ENCODE results near the gene ABCA2. TPM values are rescaled to one million over a fixed set of nuclear protein-coding genes. Genes with fewer than 3 reads are reported as not detected.

The ABCA2 gene
- total and polyA plus RNA-seq, 2 experiments from 2014 or later = 7.0 to 16.0 TPM

GRCh38 chr9:137007816-137008270 is 20.2 kb downstream of the ABCA2 start:
- no peak overlapping the region for H2AFZ ChIP-seq

More at GRCh38 chr9:137007816-137008270, 20.2 kb downstream of the ABCA2 start:
- no peaks in the 10 kb centered on the region for H3K36me3 ChIP-seq (ENCODE audit: insufficient read depth)
- no peak overlapping the region for H3K27ac ChIP-seq (ENCODE audit: low read depth)
- no peaks in the 10 kb centered on the region for H3K4me1 Mint-ChIP-seq
- no peaks in the 10 kb centered on the region for H3K79me2 ChIP-seq (replicated peaks; ENCODE audit: insufficient read depth)
- no peaks in the 10 kb centered on the region for H3K9me2 ChIP-seq (ENCODE audit: insufficient read depth)
- DNase-seq (ENCODE audit: low spot score) (no peak), ATAC-seq (no peak)
- H3K9me3 Mint-ChIP-seq = peaks cover 19% of the 10 kb centered on the region
- no peak overlapping the region for H3K4me2 ChIP-seq
- H3K36me3 Mint-ChIP-seq (ENCODE audit: low read depth) = peaks cover 6% of the 10 kb centered on the region; the same call in 2 of the 3 replicates
- H3K27me3 ChIP-seq (ENCODE audit: insufficient read depth) = no peaks in the 10 kb centered on the region
- no peaks in the 10 kb centered on the region for H3K4me1 ChIP-seq (ENCODE audit: insufficient read depth)
- H3K4me3 ChIP-seq = no peak overlapping the region
- TF ChIP-seq JUNB (IDR thresholded peaks at IDR 0.05; ENCODE audit: unreplicated experiment) (no peak), EZH2phosphoT487 (IDR thresholded peaks at IDR 0.05; ENCODE audit: unreplicated experiment) (no peak), STAT1 (IDR thresholded peaks at IDR 0.05; ENCODE audit: unreplicated experiment) (no peak), ZNF331 (CRISPR knock-in tag; IDR thresholded peaks at IDR 0.05; ENCODE audit: low read depth) (no peak), EZH2 (IDR thresholded peaks at IDR 0.05; ENCODE audit: low read depth, unreplicated experiment) (no peak), CTCF (conservative IDR thresholded peaks at IDR 0.05; ENCODE audit: low read depth in 2 of 2) (no peak), POLR2AphosphoS5 (IDR thresholded peaks at IDR 0.05; ENCODE audit: low read depth) (no peak), ETS1 (IDR thresholded peaks at IDR 0.05) (no peak), ZNF114 (CRISPR knock-in tag; IDR thresholded peaks at IDR 0.05) (no peak), NANOG (IDR thresholded peaks at IDR 0.05; ENCODE audit: borderline replicate concordance) (no peak), REST (IDR thresholded peaks at IDR 0.05; ENCODE audit: unreplicated experiment) (no peak), ZNF462 (CRISPR knock-in tag; IDR thresholded peaks at IDR 0.05) (no peak), CREB1 (CRISPR knock-in tag; IDR thresholded peaks at IDR 0.05; ENCODE audit: low read depth) (no peak)
- no peaks in the 10 kb centered on the region for H4K20me1 ChIP-seq (replicated peaks; ENCODE audit: insufficient read depth)
- no peak overlapping the region for H3K4me3 Mint-ChIP-seq
- H3K27ac Mint-ChIP-seq = no peak overlapping the region
- H3F3A ChIP-seq (replicated peaks; ENCODE audit: low read depth) = no peaks in the 10 kb centered on the region
- peaks cover 3% of the 10 kb centered on the region for H3K27me3 Mint-ChIP-seq (ENCODE audit: insufficient read depth, low read depth, poor library complexity)
